Renal cortical epithelial cell (primary cell): ENCODE results near the gene CYSRT1. TPM values are rescaled to one million over a fixed set of nuclear protein-coding genes. Genes with fewer than 3 reads are reported as not detected.
"Not testable (repeated sequence)": the region's sequence is repeated elsewhere in the genome, so short reads cannot be mapped to it uniquely, and the experiment has no call there.

Experiments
- DNase-seq: peaks from one replicate; pipeline ENCODE4 v3.0.0-alpha.2; 2011; ENCODE audit warnings: low read depth
- total RNA-seq: library from RNA; depleted of rRNA; stranded (reverse); fragments of >200 nt; gene quantifications from 2 replicates; pipeline ENCODE4 v1.2.3, GENCODE V29; 2014

Gene CYSRT1
- total RNA-seq, 1 donor from 2014 or later, result 0.20 TPM

DNA sequence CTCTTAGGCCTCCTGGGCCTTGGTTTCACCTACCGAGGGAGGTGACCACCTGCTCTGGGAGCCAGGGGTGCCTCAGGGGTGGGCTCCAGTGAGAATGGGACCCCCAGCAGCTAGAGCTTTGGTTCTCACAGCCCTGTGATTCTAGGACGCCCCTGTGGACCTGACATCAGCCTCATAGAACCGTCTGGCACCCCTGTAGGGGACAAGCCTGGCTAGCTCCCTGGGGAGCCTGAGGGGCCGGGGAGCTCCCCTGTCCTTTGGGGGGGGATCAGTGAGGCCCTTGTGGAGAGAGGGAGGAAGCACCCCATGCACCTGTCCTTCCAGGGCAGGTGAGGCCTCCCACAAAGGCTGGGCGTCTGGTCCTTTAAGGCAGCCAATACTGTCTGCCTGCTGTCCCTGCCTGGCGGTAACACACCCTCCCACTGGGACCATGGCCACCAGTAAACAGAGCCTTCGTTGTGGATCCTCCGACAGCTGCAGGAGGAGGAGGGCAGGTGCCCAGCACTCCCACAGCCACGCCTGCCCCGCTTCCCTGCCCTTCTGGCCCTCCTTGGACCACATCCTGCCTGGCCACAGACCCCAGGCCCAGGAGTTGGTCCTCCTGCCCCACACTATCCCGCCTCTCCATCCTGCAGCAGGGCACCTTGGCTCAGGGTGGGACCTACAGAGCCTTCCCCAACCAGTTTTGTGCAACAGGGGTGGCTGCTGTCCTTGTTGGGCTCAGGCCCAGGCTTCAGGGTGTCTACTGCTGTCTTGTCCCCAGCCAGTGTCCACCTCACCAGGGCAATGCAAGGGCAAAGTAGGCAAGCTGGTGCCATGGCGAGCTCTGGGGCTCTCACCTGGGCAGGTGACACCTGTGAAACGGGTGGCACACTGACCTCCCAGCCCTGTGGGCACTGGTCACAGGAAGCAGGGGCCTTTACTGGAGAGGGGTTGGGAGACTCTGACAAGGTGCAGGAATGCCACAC is 13.1 kb downstream of the CYSRT1 start:
- no peak for DNase-seq

- peak; percentile 27 for DNase-seq
These were observed 14.7 kb downstream of the CYSRT1 start for GRCh38 chr9:137239541-137240200.

GRCh38 chr9:137240318-137240840 is 15.4 kb downstream of the CYSRT1 start:
- DNase-seq, result peak; percentile 31

GRCh38 chr9:137240841-137241489 is 16.0 kb downstream of the CYSRT1 start, which contains the start of gene TUBB4B:
Gene TUBB4B, plus strand, starts transcription at chr9:137241287. Its CDS starts 74 bp downstream, at chr9:137241361.
- DNase-seq, result peak; percentile 99

DNA sequence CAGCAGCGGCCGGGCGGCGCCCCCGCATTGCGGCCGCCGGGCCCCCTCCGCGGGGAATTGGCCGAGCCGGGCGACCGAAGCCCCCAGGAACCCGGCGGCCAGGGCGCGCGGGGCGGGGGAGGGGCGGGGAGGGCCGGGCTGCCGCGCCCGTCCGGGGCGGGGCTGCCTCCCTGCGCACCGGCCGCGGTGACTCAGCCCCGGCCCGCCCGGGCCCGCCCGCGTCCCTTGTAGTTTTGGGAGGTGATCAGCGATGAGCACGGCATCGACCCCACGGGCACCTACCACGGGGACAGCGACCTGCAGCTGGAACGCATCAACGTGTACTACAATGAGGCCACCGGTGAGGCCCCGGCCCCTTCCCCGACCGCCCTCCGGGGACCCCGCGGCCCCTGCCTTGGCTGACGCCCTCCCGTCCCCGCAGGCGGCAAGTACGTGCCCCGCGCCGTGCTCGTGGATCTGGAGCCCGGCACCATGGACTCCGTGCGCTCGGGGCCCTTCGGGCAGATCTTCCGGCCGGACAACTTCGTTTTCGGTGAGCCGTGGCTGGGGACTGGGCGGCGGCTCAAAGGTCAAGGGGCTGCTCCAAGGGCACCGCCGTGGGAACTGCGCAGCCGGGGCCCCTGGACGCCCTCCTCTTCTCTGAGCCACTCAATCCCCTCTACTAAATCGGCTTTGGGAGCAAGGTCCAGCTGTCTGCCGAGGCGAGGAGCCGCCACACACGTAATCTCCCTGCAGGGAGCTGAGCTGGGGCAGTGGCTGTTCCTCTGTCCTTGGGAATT is 16.7 kb downstream of the CYSRT1 start:
- no peak for DNase-seq

DNA sequence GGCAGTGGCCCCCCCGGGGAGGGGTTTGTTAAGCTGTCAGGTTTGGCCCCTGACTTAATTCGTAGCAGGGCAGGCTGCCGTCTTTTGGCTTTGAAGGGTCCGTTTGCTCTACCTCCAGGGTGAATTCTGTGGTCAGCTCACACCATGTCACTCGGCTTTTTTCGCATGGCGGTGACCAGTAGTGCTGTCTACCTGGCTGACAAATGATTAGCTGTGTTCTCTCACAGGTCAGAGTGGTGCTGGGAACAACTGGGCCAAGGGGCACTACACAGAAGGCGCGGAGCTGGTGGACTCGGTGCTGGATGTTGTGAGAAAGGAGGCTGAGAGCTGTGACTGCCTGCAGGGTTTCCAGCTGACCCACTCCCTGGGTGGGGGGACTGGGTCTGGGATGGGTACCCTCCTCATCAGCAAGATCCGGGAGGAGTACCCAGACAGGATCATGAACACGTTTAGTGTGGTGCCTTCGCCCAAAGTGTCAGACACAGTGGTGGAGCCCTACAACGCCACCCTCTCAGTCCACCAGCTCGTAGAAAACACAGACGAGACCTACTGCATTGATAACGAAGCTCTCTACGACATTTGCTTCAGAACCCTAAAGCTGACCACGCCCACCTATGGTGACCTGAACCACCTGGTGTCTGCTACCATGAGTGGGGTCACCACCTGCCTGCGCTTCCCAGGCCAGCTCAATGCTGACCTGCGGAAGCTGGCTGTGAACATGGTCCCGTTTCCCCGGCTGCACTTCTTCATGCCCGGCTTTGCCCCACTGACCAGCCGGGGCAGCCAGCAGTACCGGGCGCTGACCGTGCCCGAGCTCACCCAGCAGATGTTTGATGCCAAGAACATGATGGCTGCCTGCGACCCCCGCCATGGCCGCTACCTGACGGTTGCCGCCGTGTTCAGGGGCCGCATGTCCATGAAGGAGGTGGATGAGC is 17.6 kb downstream of the CYSRT1 start:
- no peak for DNase-seq

DNA sequence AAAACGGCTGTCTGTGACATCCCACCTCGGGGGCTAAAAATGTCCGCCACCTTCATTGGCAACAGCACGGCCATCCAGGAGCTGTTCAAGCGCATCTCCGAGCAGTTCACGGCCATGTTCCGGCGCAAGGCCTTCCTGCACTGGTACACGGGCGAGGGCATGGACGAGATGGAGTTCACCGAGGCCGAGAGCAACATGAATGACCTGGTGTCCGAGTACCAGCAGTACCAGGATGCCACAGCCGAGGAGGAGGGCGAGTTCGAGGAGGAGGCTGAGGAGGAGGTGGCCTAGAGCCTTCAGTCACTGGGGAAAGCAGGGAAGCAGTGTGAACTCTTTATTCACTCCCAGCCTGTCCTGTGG is 18.3 kb downstream of the CYSRT1 start:
- DNase-seq, result not testable (repeated sequence)

GRCh38 chr9:137243626-137244485 is 18.9 kb downstream of the CYSRT1 start:
- DNase-seq, result no peak

- DNase-seq, result no peak
These were observed 19.8 kb downstream of the CYSRT1 start for GRCh38 chr9:137244486-137245449.

- DNase-seq, result no peak
These were observed 20.8 kb downstream of the CYSRT1 start for GRCh38 chr9:137245450-137246421.

DNA sequence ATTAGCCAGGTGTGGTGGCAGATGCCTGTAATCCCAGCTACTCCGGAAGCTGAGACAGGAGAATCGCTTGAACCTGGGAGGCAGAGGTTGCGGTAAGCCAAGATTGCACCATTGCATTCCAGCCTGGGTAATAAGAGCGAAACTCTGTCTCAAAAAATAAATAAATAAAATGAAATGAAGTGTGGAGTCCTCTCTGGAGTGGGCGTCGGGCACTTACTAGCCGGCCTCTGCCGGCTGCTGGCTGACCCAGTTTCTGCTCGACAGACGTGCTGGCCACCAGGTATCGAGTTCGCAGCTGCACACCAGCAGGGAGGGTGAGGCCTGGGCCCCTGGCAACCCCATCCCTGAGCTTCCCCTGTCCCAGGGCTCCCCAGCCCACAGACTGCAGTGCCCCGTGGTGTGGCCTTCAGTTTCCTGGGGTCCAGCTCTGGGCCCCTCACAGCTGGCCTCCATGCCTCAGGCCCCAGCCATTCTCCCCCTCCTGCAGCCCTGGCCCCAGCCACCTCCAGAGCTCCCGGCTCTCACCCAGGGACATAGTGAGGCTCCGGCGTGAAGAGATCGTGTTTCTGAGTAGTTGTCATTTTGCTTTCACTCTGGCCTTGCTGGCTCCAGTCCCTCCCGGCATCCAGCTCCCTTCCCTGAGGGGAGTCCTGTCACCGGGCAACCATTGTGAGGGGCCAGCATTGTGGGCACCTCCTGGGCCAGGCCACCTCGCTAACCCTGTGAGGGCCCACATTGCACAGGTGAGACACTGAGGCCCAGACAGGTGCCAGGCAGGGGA is 22.4 kb downstream of the CYSRT1 start:
- DNase-seq, result peak; percentile 77

- no peak for DNase-seq
These were observed 22.9 kb downstream of the CYSRT1 start for GRCh38 chr9:137247916-137248175.

GRCh38 chr9:137250329-137251193 is 25.6 kb downstream of the CYSRT1 start:
- DNase-seq, result no peak

GRCh38 chr9:137251194-137251461 is 26.2 kb downstream of the CYSRT1 start, which contains the start of gene STPG3:
Gene STPG3, plus strand, starts transcription at chr9:137251286. Its CDS starts 1 bp downstream, at chr9:137251287.
- DNase-seq, result no peak

GRCh38 chr9:137251490-137252268 is 26.7 kb downstream of the CYSRT1 start:
- DNase-seq, result no peak
